ENCODE measurements around the gene BAAT.

Gene BAAT

GRCh38 chr9:101398068-101398929 is 13.5 kb upstream of the BAAT start, which contains the start of the genes MRPL50 and ZNF189:
Gene MRPL50 (minus strand): TSS chr9:101398618. CDS start chr9:101398592, 26 bp downstream.
Gene ZNF189 (plus strand): TSS chr9:101398851. CDS start chr9:101399157, 306 bp downstream.
- DNase-seq, result peak; percentile 97

- no peak for DNase-seq
These were observed 12.9 kb upstream of the BAAT start for GRCh38 chr9:101397746-101398067.

- DNase-seq, result no peak
These were observed 9.9 kb upstream of the BAAT start for GRCh38 chr9:101394687-101395086.

- no peak for DNase-seq
These were observed 8.3 kb upstream of the BAAT start for GRCh38 chr9:101393135-101393534.

GRCh38 chr9:101388507-101388993 is 3.7 kb upstream of the BAAT start:
- DNase-seq, result no peak

- no peak for DNase-seq
These were observed 3.2 kb upstream of the BAAT start for GRCh38 chr9:101387871-101388506.

GRCh38 chr9:101383361-101383760 is 1.4 kb downstream of the BAAT start:
- no peak for DNase-seq

GRCh38 chr9:101381833-101382342 is 2.9 kb downstream of the BAAT start:
- DNase-seq, result no peak

GRCh38 chr9:101381118-101381517 is 3.7 kb downstream of the BAAT start:
- DNase-seq, result no peak

- DNase-seq, result no peak
These were observed 4.5 kb downstream of the BAAT start for GRCh38 chr9:101380295-101380694.

GRCh38 chr9:101376111-101376848 is 8.5 kb downstream of the BAAT start:
- DNase-seq, result no peak

GRCh38 chr9:101375546-101375945 is 9.3 kb downstream of the BAAT start:
- no peak for DNase-seq

GRCh38 chr9:101372327-101373118 is 12.3 kb downstream of the BAAT start:
- no peak for DNase-seq

- no peak for DNase-seq
These were observed 13.0 kb downstream of the BAAT start for GRCh38 chr9:101371813-101372212.

GRCh38 chr9:101369884-101370531 is 14.8 kb downstream of the BAAT start:
- DNase-seq, result no peak

- no peak for DNase-seq
These were observed 15.5 kb downstream of the BAAT start for GRCh38 chr9:101369286-101369685.

GRCh38 chr9:101367323-101367722 is 17.5 kb downstream of the BAAT start:
- DNase-seq, result no peak

- DNase-seq, result no peak
These were observed 18.6 kb downstream of the BAAT start for GRCh38 chr9:101366038-101366756.

- no peak for DNase-seq
These were observed 19.6 kb downstream of the BAAT start for GRCh38 chr9:101365181-101365580.

- no peak for DNase-seq
These were observed 22.4 kb downstream of the BAAT start for GRCh38 chr9:101362450-101362849.

GRCh38 chr9:101360647-101361046 is 24.2 kb downstream of the BAAT start:
- DNase-seq, result no peak

Measured in activated CD4-positive, alpha-beta T cell treated with anti-CD3 and anti-CD28 coated beads for 48 hours (primary cell).